ENCODE data around the gene FOXP4.

FOXP4 gene

DNA sequence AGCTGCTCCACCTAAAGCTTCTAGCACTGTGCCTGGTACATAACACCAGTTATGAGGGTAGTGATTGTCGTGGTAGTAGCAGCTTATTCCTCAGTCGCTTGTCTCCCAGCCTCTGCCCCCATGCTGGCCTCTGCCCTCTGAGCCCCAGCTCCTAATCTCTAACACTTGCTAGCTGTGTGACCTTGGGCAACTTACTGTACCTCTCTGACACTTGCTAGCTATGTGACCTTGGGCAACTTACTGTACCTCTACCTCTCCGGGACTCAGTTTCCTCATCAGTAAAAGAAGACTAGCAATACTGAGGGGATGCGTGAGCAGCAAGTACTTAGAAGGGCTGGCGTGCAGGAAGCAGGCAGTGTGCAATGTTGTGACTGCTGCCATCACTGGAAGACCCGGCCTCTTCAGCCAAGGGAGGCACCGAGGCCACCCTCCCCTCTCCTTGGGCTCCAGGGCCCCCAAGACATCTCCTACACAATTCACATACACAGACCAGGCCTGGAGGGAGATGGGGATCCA is 101.9 kb downstream of the FOXP4 start:
- Mint-ChIP-seq H3K4me1 (no peaks in the 10 kb centered on the region), H3K36me3 (no peaks in the 10 kb centered on the region), H3K27ac (no peak overlapping the region), H3K4me3 (no peak overlapping the region), H3K9me3 (no peaks in the 10 kb centered on the region)
- DNase-seq (ENCODE audit: low spot score in 2 of 2) (no peak), ATAC-seq (no peak)

- H3K9me3 Mint-ChIP-seq: no peaks in the 10 kb centered on the region
- H3K27ac Mint-ChIP-seq: no peak overlapping the region
- ATAC-seq (no peak), DNase-seq (ENCODE audit: low spot score in 2 of 2) (no peak)
- H3K36me3 Mint-ChIP-seq: no peaks in the 10 kb centered on the region
- H3K4me1 Mint-ChIP-seq: no peaks in the 10 kb centered on the region
- no peak overlapping the region for H3K4me3 Mint-ChIP-seq
Observed at GRCh38 chr6:41648921-41649320, 102.7 kb downstream of the FOXP4 start.

DNA sequence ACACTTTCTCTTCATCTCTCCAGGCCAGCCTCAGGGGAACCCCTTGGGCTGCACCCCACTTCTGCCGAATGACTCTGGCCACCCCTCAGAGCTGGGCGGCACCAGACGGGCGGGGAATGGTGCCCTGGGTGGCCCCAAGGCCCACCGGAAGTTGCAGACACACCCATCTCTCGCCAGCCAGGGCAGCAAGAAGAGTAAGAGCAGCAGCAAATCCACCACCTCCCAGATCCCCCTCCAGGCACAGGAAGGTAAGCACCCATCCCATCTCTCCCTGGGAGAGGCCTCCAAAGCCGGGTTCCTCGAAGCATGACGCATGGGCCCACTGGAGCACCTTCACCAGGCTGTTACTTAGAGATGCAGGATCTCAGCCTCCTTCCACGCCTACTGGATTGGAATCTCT is 103.4 kb downstream of the FOXP4 start:
- no peaks in the 10 kb centered on the region for H3K4me1 Mint-ChIP-seq
- ATAC-seq (no peak), DNase-seq (ENCODE audit: low spot score in 2 of 2) (no peak)
- H3K9me3 Mint-ChIP-seq: no peaks in the 10 kb centered on the region
- no peaks in the 10 kb centered on the region for H3K36me3 Mint-ChIP-seq
- no peak overlapping the region for H3K4me3 Mint-ChIP-seq
- H3K27ac Mint-ChIP-seq: no peak overlapping the region

DNA sequence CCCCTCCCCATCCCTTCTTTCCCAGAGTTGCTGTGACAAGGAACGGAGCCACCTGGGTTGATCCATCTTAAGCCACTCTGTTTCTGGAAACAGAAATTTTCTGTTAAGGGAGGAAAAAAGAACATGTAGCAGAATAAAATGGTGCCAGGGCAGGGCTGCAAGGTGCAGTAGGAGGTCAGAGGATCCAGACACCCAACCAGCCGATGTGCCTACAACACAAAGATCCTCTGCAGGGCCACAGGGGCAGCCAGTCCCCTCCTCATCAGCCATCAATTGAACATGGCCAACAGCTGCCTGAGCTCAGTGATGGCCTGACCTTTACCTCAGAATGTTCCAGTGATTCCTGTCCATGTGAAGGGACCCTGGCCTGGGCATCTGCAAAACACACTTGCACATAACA is 103.9 kb downstream of the FOXP4 start:
- Mint-ChIP-seq H3K4me1 (no peaks in the 10 kb centered on the region), H3K4me3 (no peak overlapping the region), H3K36me3 (no peaks in the 10 kb centered on the region), H3K9me3 (no peaks in the 10 kb centered on the region), H3K27ac (no peak overlapping the region)
- ATAC-seq (no peak), DNase-seq (ENCODE audit: low spot score in 2 of 2) (no peak)

DNA sequence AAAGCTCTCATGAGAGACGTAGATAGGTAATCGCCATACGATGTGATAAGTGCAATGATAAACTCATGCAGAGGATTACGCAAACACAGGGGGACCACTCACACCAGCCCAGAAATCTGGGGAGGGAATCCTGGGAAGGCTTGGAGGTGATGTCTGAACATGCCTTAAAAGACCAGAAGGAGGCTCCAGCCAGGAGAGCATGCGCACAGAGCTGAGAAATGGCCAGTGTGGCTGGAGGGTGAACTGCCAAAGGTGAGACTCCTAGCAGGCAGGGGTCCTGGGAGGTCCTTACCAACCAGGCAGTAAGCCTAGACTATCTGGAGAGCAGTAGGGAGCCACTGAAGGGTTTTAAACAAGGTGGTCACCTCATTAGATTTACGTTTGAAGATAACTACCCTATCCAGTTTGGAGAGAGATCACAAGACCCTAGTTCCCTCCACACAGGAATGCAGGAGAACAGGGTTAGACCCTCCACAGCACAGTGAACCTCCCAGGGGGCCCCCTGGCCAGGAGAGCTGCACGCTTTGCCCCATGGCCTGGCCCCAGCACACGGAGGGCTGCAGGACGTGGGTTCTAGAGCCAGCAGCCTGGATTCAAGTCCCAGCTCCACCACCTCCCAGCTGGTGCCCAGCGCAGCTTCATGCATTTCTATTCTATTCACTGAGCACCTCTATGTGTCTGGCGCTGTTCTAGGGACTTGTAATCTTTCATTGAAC is 105.2 kb downstream of the FOXP4 start:
- Mint-ChIP-seq H3K36me3 (no peaks in the 10 kb centered on the region), H3K27ac (no peak overlapping the region)

More for the DNA sequence above, 105.2 kb downstream of the FOXP4 start:
- ATAC-seq (no peak), DNase-seq (ENCODE audit: low spot score in 2 of 2) (no peak)
- Mint-ChIP-seq H3K4me1 (no peaks in the 10 kb centered on the region), H3K9me3 (no peaks in the 10 kb centered on the region), H3K4me3 (no peak overlapping the region)
